RWPE2 (cell line): Measurements from ENCODE around the gene ARF1.

Source experiments
- ATAC-seq: fragments of 200-7000 bp; cut with Tn5 transposase; 3 replicates; pipeline ENCODE4 v1.9.1; 2021; ENCODE audit warnings: low read depth
- DNase-seq: peaks from one replicate; pipeline ENCODE4 v3.0.0-alpha.2; 2020; ENCODE audit warnings: low spot score
- H3K27ac ChIP-seq: fragments of 450-650 bp; 2 replicates; pipeline ENCODE4 v1.5.1; 2017; ENCODE audit warnings: mild to moderate bottlenecking; ENCODE audit not compliant: poor library complexity, severe bottlenecking
- H3K27me3 ChIP-seq: fragments of 250-450 bp; sonication (Bioruptor Pico); 2 replicates; pipeline ENCODE4 v1.5.1; 2021; ENCODE audit warnings: mild to moderate bottlenecking, moderate library complexity; ENCODE audit not compliant: insufficient read depth, poor library complexity, severe bottlenecking
- H3K36me3 ChIP-seq: fragments of 250-450 bp; sonication (Bioruptor Pico); 2 replicates; pipeline ENCODE4 v1.5.1; 2020; ENCODE audit warnings: low read depth, mild to moderate bottlenecking, moderate library complexity
- H3K4me1 ChIP-seq: fragments of 250-450 bp; sonication (Bioruptor Pico); 2 replicates; pipeline ENCODE4 v1.5.1; 2021; ENCODE audit warnings: mild to moderate bottlenecking, moderate library complexity; ENCODE audit not compliant: insufficient read depth, poor library complexity, severe bottlenecking
- H3K4me3 ChIP-seq: fragments of 250-450 bp; sonication (Bioruptor Pico); 2 replicates; pipeline ENCODE4 v1.5.1; 2021; ENCODE audit warnings: mild to moderate bottlenecking, moderate library complexity; ENCODE audit not compliant: severe bottlenecking
- H3K9me3 ChIP-seq: fragments of 250-450 bp; sonication (Bioruptor Pico); 2 replicates; pipeline ENCODE4 v1.5.1; 2021; ENCODE audit warnings: mild to moderate bottlenecking, moderate library complexity; ENCODE audit not compliant: severe bottlenecking
- CTCF ChIP-seq: fragments of 450-650 bp; IDR thresholded peaks from one replicate; pipeline ENCODE4 v1.5.1; 2017; ENCODE audit warnings: mild to moderate bottlenecking, moderate library complexity; ENCODE audit not compliant: poor library complexity, severe bottlenecking

The ARF1 gene

DNA sequence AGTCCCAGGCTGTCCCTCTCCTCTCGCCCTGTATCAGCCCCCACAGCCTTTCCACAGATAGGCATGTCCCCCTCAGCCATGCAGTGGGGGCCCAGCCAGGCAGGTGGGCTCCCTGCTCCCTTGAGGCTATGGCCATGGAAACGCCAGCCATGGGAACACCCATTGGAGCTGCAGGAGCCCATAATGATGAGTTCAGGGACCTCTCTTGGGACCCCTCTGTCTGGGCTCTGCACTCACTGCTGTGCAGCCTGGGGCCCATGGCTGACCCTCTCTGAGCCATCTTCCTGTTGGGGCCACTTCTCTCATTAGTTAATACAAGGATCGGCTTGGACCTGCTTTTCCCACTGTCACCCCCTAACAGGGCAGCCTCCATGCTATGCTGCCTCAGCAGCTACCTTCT, 42.5 kb upstream of the ARF1 start:
- DNase-seq: no peak
- no peak overlapping the region for H3K27ac ChIP-seq
- peaks cover 9% of the 10 kb centered on the region for H3K4me1 ChIP-seq
- H3K9me3 ChIP-seq: no peaks in the 10 kb centered on the region
- no peak overlapping the region for H3K4me3 ChIP-seq
- H3K36me3 ChIP-seq: no peaks in the 10 kb centered on the region
- no peak for TF ChIP-seq CTCF
- H3K27me3 ChIP-seq: no peaks in the 10 kb centered on the region
- no peak for ATAC-seq

DNA sequence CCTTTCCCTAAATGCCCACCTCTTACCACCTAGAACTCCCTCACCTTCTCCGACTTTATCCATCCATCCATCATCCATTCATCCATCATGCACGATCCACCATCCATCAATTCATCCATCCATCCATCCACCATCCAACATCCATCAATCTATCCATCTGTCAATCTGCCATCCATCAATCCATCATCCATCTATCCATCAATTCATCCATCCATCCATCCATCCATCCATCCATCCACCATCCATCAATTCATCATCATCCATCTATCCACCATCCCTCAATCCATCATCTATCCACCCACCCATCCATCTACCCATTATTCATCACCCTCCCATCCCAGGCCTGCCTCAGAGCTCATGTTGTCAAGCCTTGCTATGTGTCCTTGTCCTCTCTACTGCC, 41.2 kb upstream of the ARF1 start:
- Histone ChIP-seq H3K27me3 (no peaks in the 10 kb centered on the region), H3K4me3 (no peak overlapping the region), H3K4me1 (peaks cover 18% of the 10 kb centered on the region), H3K9me3 (no peaks in the 10 kb centered on the region), H3K36me3 (no peaks in the 10 kb centered on the region), H3K27ac (no peak overlapping the region)
- TF ChIP-seq CTCF: no peak
- ATAC-seq: no peak
- no peak for DNase-seq

GRCh38 chr1:228042508-228042907, 40.0 kb upstream of the ARF1 start:
- Histone ChIP-seq H3K27ac (no peak overlapping the region), H3K4me3 (no peak overlapping the region), H3K4me1 (peaks cover 18% of the 10 kb centered on the region), H3K36me3 (no peaks in the 10 kb centered on the region), H3K9me3 (no peaks in the 10 kb centered on the region), H3K27me3 (no peaks in the 10 kb centered on the region)
- TF ChIP-seq CTCF: no peak
- no peak for ATAC-seq
- DNase-seq: no peak

GRCh38 chr1:228043281-228043848, 39.1 kb upstream of the ARF1 start:
- DNase-seq: no peak
- Histone ChIP-seq H3K27me3 (no peaks in the 10 kb centered on the region), H3K4me1 (peaks cover 18% of the 10 kb centered on the region), H3K9me3 (no peaks in the 10 kb centered on the region), H3K27ac (no peak overlapping the region), H3K36me3 (no peaks in the 10 kb centered on the region), H3K4me3 (no peak overlapping the region)
- peak; percentile 89 for ATAC-seq
- TF ChIP-seq CTCF: no peak

GRCh38 chr1:228044961-228045360, 37.5 kb upstream of the ARF1 start:
- no peak for ATAC-seq
- Histone ChIP-seq H3K27ac (no peak overlapping the region), H3K27me3 (no peaks in the 10 kb centered on the region), H3K36me3 (no peaks in the 10 kb centered on the region), H3K4me1 (peaks cover 18% of the 10 kb centered on the region), H3K9me3 (no peaks in the 10 kb centered on the region), H3K4me3 (no peak overlapping the region)
- TF ChIP-seq CTCF: no peak
- DNase-seq: no peak
